ENCODE data around the gene TRABD2B.

DNA sequence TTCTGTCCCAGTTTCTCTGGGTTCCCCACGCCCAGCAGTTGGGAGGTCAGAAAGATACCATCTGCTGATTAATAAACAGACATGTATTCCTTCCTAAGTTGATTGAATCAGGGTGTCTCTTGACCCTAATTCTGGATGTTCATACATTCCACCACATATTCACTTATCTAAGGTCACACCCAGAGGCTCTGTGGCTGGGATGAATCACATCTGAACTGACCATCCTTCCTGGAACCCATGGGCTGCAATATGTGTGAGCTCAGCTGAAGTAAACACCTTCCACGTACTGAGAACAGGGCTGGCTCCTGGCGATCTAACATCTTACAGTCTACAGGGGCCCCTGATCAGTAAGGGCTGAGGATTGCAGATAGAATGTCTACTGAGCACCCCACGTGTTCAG, 20.5 kb upstream of the TRABD2B start:
- TF ChIP-seq BHLHE40 (IDR thresholded peaks at IDR 0.05; ENCODE audit: low read depth, low read length) (no peak), POLR2A (IDR thresholded peaks at IDR 0.05; ENCODE audit: low read depth, low read length) (no peak), MXI1 (IDR thresholded peaks at IDR 0.05; ENCODE audit: borderline replicate concordance, low read depth, low read length) (no peak), MAFK (IDR thresholded peaks at IDR 0.05; ENCODE audit: low read depth, low read length) (no peak), ELK1 (IDR thresholded peaks at IDR 0.05; ENCODE audit: borderline replicate concordance, low read depth, low read length) (no peak), CEBPB (IDR thresholded peaks at IDR 0.05; ENCODE audit: low read depth, low read length) (no peak), RFX5 (IDR thresholded peaks at IDR 0.05; ENCODE audit: low read depth, low read length) (no peak), FOS (IDR thresholded peaks at IDR 0.05; ENCODE audit: low read depth, low read length) (no peak), NFE2L2 (IDR thresholded peaks at IDR 0.05; ENCODE audit: low read depth, low read length) (no peak), RAD21 (IDR thresholded peaks at IDR 0.05; ENCODE audit: low read length) (no peak)
- TF ChIP-seq, protein P1, sequence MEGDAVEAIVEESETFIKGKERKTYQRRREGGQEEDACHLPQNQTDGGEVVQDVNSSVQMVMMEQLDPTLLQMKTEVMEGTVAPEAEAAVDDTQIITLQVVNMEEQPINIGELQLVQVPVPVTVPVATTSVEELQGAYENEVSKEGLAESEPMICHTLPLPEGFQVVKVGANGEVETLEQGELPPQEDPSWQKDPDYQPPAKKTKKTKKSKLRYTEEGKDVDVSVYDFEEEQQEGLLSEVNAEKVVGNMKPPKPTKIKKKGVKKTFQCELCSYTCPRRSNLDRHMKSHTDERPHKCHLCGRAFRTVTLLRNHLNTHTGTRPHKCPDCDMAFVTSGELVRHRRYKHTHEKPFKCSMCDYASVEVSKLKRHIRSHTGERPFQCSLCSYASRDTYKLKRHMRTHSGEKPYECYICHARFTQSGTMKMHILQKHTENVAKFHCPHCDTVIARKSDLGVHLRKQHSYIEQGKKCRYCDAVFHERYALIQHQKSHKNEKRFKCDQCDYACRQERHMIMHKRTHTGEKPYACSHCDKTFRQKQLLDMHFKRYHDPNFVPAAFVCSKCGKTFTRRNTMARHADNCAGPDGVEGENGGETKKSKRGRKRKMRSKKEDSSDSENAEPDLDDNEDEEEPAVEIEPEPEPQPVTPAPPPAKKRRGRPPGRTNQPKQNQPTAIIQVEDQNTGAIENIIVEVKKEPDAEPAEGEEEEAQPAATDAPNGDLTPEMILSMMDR (conservative IDR thresholded peaks at IDR 0.05; ENCODE audit: low read depth, low read length), result no peak
- TF ChIP-seq, protein P2, sequence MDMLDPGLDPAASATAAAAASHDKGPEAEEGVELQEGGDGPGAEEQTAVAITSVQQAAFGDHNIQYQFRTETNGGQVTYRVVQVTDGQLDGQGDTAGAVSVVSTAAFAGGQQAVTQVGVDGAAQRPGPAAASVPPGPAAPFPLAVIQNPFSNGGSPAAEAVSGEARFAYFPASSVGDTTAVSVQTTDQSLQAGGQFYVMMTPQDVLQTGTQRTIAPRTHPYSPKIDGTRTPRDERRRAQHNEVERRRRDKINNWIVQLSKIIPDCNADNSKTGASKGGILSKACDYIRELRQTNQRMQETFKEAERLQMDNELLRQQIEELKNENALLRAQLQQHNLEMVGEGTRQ (IDR thresholded peaks at IDR 0.05; ENCODE audit: low read depth, low read length), result no peak
